Nephron progenitor cell (in vitro differentiated cells): Measurements from ENCODE around the gene IL2RG.
A peak's percentile ranks its signal among the peaks of the same experiment; 100 is the strongest.

ENCODE experiments used
- DNase-seq: peaks from one replicate; pipeline ENCODE4 v3.0.0; 2021
- H3K27ac Mint-ChIP-seq: 2 replicates; pipeline ENCODE4 v1.8.0; 2021; ENCODE audit warnings: mild to moderate bottlenecking, moderate library complexity, mixed read lengths
- H3K27me3 Mint-ChIP-seq: 2 replicates; pipeline ENCODE4 v1.8.0; 2021; ENCODE audit warnings: mild to moderate bottlenecking, low read depth, mixed read lengths; ENCODE audit not compliant: poor library complexity
- H3K36me3 Mint-ChIP-seq: 2 replicates; pipeline ENCODE4 v1.8.0; 2021; ENCODE audit warnings: low read depth, mixed read lengths
- H3K4me1 Mint-ChIP-seq: 2 replicates; pipeline ENCODE4 v1.8.0; 2021; ENCODE audit warnings: mixed read lengths
- H3K4me3 Mint-ChIP-seq: 2 replicates; pipeline ENCODE4 v1.8.0; 2021; ENCODE audit warnings: mild to moderate bottlenecking, moderate library complexity, mixed read lengths
- H3K9me3 Mint-ChIP-seq: 2 replicates; pipeline ENCODE4 v1.8.0; 2021; ENCODE audit warnings: mild to moderate bottlenecking, moderate library complexity, mixed read lengths
- CTCF ChIP-seq: fragments of 200-600 bp; sonication (generic); IDR thresholded peaks from 2 replicates; pipeline ENCODE4 v1.5.0; 2021; ENCODE audit warnings: antibody characterized with exemption

IL2RG gene

GRCh38 chrX:71131510-71131909, 20.1 kb upstream of the IL2RG start:
- TF ChIP-seq CTCF, result no peak
- DNase-seq, result no peak
- peaks cover 11% of the 10 kb centered on the region for H3K4me1 Mint-ChIP-seq
- no peak overlapping the region for H3K27ac Mint-ChIP-seq
- no peaks in the 10 kb centered on the region for H3K27me3 Mint-ChIP-seq
- peaks cover 64% of the 10 kb centered on the region for H3K36me3 Mint-ChIP-seq
- H3K4me3 Mint-ChIP-seq, result no peak overlapping the region
- peaks cover 77% of the 10 kb centered on the region for H3K9me3 Mint-ChIP-seq

GRCh38 chrX:71128915-71129765, 17.8 kb upstream of the IL2RG start:
- peaks cover 18% of the 10 kb centered on the region for H3K4me1 Mint-ChIP-seq
- H3K27me3 Mint-ChIP-seq, result peaks cover 3% of the 10 kb centered on the region
- no peak overlapping the region for H3K4me3 Mint-ChIP-seq
- peak overlapping the region; percentile 57 for H3K27ac Mint-ChIP-seq
- H3K9me3 Mint-ChIP-seq, result peaks cover 69% of the 10 kb centered on the region
- DNase-seq, result peak; percentile 71
- H3K36me3 Mint-ChIP-seq, result peaks cover 62% of the 10 kb centered on the region
- TF ChIP-seq CTCF, result peak; percentile 58

DNA sequence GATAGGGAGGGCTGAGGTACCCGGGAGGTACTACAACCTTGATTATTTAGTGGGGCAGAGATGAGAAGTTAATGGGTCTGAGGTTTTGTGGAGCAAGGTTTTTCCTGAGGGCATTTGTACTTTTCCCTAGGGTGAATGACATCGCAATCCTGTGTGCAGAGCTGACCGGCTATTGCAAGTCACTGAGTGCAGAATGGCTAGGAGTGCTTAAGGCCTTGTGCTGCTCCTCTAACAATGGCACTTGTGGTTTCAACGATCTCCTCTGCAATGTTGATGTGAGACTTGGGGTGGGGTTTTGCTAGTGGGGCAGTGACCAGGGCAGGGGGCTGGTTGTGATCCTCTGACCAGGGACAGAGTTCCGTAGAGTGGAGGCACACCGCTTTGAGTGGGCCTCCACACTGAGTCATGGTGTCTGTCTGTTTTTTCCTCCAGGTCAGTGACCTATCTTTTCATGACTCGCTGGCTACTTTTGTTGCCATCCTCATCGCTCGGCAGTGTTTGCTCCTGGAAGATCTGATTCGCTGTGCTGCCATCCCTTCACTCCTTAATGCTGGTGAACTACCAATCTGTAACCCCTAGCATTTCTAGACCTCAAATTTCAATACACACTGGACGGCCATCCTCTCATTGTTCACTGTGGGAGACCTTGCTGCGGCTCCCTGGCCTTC, 16.9 kb upstream of the IL2RG start:
- no peak for DNase-seq
- no peak overlapping the region for H3K4me3 Mint-ChIP-seq
- H3K9me3 Mint-ChIP-seq, result peaks cover 72% of the 10 kb centered on the region
- TF ChIP-seq CTCF, result no peak
- H3K27ac Mint-ChIP-seq, result peak overlapping the region; percentile 57
- peaks cover 18% of the 10 kb centered on the region for H3K4me1 Mint-ChIP-seq
- peaks cover 6% of the 10 kb centered on the region for H3K27me3 Mint-ChIP-seq
- H3K36me3 Mint-ChIP-seq, result peaks cover 68% of the 10 kb centered on the region

GRCh38 chrX:71118985-71119535, 7.7 kb upstream of the IL2RG start:
- H3K9me3 Mint-ChIP-seq, result peaks cover 41% of the 10 kb centered on the region
- DNase-seq, result no peak
- H3K27me3 Mint-ChIP-seq, result peaks cover 5% of the 10 kb centered on the region
- H3K27ac Mint-ChIP-seq, result no peak overlapping the region
- H3K36me3 Mint-ChIP-seq, result peaks cover 31% of the 10 kb centered on the region
- no peak for TF ChIP-seq CTCF
- H3K4me3 Mint-ChIP-seq, result peak overlapping the region; percentile 84
- H3K4me1 Mint-ChIP-seq, result peaks cover 6% of the 10 kb centered on the region

- peaks cover 10% of the 10 kb centered on the region for H3K4me1 Mint-ChIP-seq
- no peak for TF ChIP-seq CTCF
- H3K4me3 Mint-ChIP-seq, result peak within 1 kb of the TSS; percentile 84
- peaks cover 26% of the 10 kb centered on the region for H3K36me3 Mint-ChIP-seq
- DNase-seq, result peak; percentile 86
- peaks cover 3% of the 10 kb centered on the region for H3K27me3 Mint-ChIP-seq
- H3K9me3 Mint-ChIP-seq, result peaks cover 37% of the 10 kb centered on the region
- peak within 1 kb of the TSS; percentile 48 for H3K27ac Mint-ChIP-seq
These were observed 6.9 kb upstream of the IL2RG start, which contains the start of gene MED12 for GRCh38 chrX:71118032-71118984. TSS of gene MED12 (plus strand) at chrX:71118596. CDS start at chrX:71118755, 159 bp downstream.
